ENCODE results near the gene KRTAP10-6. TPM values are rescaled to one million over a fixed set of nuclear protein-coding genes. Genes with fewer than 3 reads are reported as not detected.

KRTAP10-6 gene, protein sequence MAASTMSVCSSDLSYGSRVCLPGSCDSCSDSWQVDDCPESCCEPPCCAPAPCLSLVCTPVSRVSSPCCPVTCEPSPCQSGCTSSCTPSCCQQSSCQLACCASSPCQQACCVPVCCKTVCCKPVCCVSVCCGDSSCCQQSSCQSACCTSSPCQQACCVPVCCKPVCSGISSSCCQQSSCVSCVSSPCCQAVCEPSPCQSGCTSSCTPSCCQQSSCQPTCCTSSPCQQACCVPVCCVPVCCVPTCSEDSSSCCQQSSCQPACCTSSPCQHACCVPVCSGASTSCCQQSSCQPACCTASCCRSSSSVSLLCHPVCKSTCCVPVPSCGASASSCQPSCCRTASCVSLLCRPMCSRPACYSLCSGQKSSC
- total RNA-seq (2022; extraction: Qiagen RNA extraction; ENCODE audit: low read depth) = not detected in 5 replicates

GRCh38 chr21:44592446-44593311 is at the start of gene KRTAP10-6:
Gene KRTAP10-6, minus strand, starts transcription at chr21:44592505. Its CDS starts 21 bp downstream, at chr21:44592484.

DNA sequence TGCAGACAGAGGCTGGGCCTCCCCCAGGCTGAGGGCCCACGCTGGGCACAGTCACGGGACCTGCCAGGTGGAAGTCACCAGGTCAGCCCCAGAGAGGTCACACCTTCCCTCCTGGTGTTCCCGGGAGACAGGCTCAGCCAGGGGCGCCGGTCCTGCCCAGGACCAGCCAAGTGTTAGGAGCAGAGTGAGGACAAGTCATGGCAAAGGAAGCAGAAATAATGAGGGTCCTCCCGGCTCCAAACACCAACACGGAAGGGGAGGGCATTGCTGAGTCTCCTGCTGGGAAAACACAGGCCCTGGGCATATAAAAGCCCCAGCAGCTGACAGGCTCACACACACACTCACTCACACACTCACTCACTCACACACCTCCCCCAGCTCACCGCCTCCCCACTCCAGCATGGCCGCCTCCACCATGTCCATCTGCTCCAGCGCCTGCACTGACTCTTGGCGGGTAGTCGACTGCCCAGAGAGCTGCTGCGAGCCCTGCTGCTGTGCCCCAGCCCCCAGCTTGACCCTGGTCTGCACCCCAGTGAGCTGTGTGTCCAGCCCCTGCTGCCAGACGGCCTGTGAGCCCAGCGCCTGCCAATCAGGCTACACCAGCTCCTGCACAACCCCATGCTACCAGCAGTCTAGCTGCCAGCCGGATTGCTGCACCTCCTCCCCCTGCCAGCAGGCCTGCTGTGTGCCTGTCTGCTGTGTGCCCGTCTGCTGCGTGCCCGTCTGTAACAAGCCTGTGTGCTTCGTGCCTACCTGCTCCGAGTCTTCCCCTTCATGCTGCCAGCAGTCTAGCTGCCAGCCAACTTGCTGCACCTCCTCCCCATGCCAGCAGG is 44.9 kb upstream of the KRTAP10-6 start, which contains the start of gene KRTAP10-10:
Gene KRTAP10-10, plus strand, starts transcription at position 339 of the 833 bp plus-strand sequence. Its CDS starts 62 bp downstream, at position 401.

DNA sequence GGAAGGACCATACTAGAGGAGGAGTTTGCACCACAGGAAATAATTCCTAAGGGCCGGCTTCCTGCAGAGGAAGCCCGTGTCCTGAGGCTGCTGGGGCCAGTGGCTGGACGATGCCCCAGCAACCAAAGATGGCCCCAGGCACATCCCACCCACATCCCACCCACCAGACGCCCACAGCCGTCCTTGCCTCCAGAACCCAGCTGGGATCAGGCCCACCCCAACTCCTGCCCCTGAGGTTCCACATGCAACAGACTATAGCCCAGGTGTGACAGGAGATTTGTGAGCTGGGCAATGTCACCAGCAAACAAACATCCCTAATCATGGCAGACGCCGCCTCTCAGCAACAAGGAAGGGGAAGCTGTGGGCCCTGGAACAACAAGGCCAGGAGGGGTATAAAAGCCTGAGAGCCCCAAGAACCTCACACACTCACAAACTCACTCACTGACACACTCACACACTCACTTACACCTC is 34.4 kb upstream of the KRTAP10-6 start, which contains the start of gene KRTAP10-9:
Gene KRTAP10-9, plus strand, starts transcription at position 421 of the 471 bp plus-strand sequence. CDS start 79 bp downstream, outside the sequence.

GRCh38 chr21:44612029-44612486 is 19.8 kb upstream of the KRTAP10-6 start, which contains the start of gene KRTAP10-8:
Gene KRTAP10-8, plus strand, starts transcription at chr21:44612079. Its CDS starts 22 bp downstream, at chr21:44612101.

GRCh38 chr21:44600118-44600978 is 8.0 kb upstream of the KRTAP10-6 start, which contains the start of gene KRTAP10-7:
Gene KRTAP10-7, plus strand, starts transcription at chr21:44600597. Its CDS starts 25 bp downstream, at chr21:44600622.

DNA sequence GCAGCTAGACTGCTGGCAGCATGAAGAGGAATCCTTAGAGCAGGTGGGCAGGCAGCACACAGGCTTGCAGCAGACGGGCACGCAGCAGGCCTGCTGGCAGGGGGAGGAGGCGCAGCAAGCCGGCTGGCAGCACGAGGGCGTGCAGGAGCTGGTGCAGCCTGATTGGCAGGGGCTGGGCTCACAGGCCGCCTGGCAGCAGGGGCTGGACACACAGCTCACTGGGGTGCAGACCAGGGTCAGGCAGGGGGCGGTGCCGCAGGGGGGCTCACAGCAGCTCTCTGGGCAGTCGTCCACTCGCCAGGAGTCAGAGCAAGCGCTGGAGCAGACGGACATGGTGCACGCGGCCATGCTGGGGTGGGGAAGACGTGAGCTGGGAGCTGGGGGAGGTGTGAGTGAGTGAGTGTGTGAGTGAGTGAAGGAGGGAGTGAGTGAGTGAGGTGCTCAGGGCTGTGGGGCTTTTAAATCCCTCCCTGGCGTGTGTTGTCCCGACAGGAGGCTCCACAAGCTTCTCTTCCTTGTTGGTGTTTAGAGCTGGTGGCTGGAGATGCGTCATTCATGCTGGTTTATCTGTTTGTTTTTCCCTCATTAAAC is 12.0 kb downstream of the KRTAP10-6 start, which contains the start of gene KRTAP10-5:
Gene KRTAP10-5, minus strand, starts transcription at position 374 of the 591 bp plus-strand sequence. Its CDS starts 26 bp downstream, at position 348.

GRCh38 chr21:44573630-44574456 is 18.5 kb downstream of the KRTAP10-6 start, which contains the start of gene KRTAP10-4:
Gene KRTAP10-4, plus strand, starts transcription at chr21:44573729. Its CDS starts 30 bp downstream, at chr21:44573759.

DNA sequence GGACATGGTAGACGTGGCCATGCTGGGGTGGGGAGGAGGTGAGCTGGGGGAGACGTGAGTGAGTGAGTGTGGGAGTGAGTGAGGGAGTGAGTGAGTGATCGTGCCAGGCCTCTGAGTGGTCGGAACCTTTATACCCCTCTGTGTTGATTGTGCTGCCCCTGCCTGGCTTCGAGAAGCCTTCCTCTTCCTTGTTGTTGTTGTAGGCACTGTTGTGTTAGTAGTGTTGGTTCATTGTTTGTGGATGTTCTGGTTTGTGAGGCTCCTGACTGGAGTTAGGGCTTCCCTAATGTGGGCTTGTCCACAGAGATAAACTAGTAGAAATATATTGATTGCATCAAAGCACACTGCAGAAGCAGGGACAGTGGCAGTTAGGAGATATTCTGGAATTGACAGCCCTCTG is 33.6 kb downstream of the KRTAP10-6 start, which contains the start of gene KRTAP10-3:
Gene KRTAP10-3, minus strand, starts transcription at position 101 of the 400 bp plus-strand sequence. Its CDS starts 80 bp downstream, at position 21.

DNA sequence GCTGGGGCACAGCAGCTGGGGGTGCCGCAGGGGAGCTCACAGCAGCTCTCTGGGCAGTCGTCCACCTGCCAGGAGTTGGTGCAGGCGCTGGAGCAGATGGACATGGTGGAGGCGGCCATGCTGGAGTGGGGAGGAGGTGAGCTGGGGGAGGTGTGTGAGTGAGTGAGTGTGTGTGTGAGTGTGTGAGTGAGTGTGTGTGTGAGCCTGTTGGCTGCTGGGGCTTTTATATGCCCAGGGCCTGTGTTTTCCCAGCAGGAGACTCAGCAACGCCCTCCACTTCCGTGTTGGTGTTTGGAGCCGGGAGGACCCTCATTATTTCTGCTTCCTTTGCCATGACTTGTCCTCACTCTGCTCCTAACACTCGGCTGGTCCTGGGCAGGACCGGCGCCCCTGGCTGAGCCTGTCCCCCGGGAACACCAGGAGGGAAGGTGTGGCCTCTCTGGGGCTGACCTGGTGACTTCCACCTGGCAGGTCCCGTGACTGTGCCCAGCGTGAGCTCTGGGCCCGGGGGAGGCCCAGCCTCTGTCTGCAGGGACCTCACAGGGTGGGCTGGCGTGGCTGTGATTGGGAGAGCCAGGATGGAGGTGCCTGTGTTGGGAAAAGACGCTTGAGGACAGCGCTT is 40.9 kb downstream of the KRTAP10-6 start, which contains the start of gene KRTAP10-2:
Gene KRTAP10-2, minus strand, starts transcription at position 166 of the 622 bp plus-strand sequence. Its CDS starts 47 bp downstream, at position 119.

Other genes starting within 250 kb of the KRTAP10-6 start
- gene TRPM2, start 238.9 kb downstream of the KRTAP10-6 start, total RNA-seq (2022; extraction: Qiagen RNA extraction; ENCODE audit: low read depth) = 5.2 to 10.6 TPM (median 8.9 TPM) in 5 replicates
- gene LRRC3, start 137.0 kb downstream of the KRTAP10-6 start, total RNA-seq (2022; extraction: Qiagen RNA extraction; ENCODE audit: low read depth) = 1.0 to 2.1 TPM (median 1.6 TPM) in 5 replicates
- not detected in 5 replicates for gene KRTAP10-1, start 52.3 kb downstream of the KRTAP10-6 start, total RNA-seq (2022; extraction: Qiagen RNA extraction; ENCODE audit: low read depth)
- not detected in 5 replicates for gene KRTAP10-2, start 41.0 kb downstream of the KRTAP10-6 start, total RNA-seq (2022; extraction: Qiagen RNA extraction; ENCODE audit: low read depth)
- gene KRTAP10-3, start 33.7 kb downstream of the KRTAP10-6 start, total RNA-seq (2022; extraction: Qiagen RNA extraction; ENCODE audit: low read depth) = not detected in 5 replicates
- not detected in 5 replicates for gene KRTAP10-4, start 18.8 kb downstream of the KRTAP10-6 start, total RNA-seq (2022; extraction: Qiagen RNA extraction; ENCODE audit: low read depth)
- gene KRTAP10-5, start 11.9 kb downstream of the KRTAP10-6 start, total RNA-seq (2022; extraction: Qiagen RNA extraction; ENCODE audit: low read depth) = not detected in 5 replicates
- not detected in 5 replicates for gene KRTAP10-7, start 8.1 kb upstream of the KRTAP10-6 start, total RNA-seq (2022; extraction: Qiagen RNA extraction; ENCODE audit: low read depth)
- not detected in 5 replicates for gene KRTAP10-8, start 19.6 kb upstream of the KRTAP10-6 start, total RNA-seq (2022; extraction: Qiagen RNA extraction; ENCODE audit: low read depth)
- not detected in 5 replicates for gene KRTAP10-9, start 34.6 kb upstream of the KRTAP10-6 start, total RNA-seq (2022; extraction: Qiagen RNA extraction; ENCODE audit: low read depth)
- not detected in 5 replicates for gene KRTAP10-10, start 44.9 kb upstream of the KRTAP10-6 start, total RNA-seq (2022; extraction: Qiagen RNA extraction; ENCODE audit: low read depth)
- gene KRTAP10-11, start 53.9 kb upstream of the KRTAP10-6 start, total RNA-seq (2022; extraction: Qiagen RNA extraction; ENCODE audit: low read depth) = not detected in 5 replicates
- not detected in 5 replicates for gene KRTAP12-4, start 62.2 kb upstream of the KRTAP10-6 start, total RNA-seq (2022; extraction: Qiagen RNA extraction; ENCODE audit: low read depth)
- gene KRTAP12-3, start 65.4 kb upstream of the KRTAP10-6 start, total RNA-seq (2022; extraction: Qiagen RNA extraction; ENCODE audit: low read depth) = not detected in 5 replicates
- not detected in 5 replicates for gene KRTAP12-2, start 74.4 kb upstream of the KRTAP10-6 start, total RNA-seq (2022; extraction: Qiagen RNA extraction; ENCODE audit: low read depth)
- not detected in 5 replicates for gene KRTAP12-1, start 89.7 kb upstream of the KRTAP10-6 start, total RNA-seq (2022; extraction: Qiagen RNA extraction; ENCODE audit: low read depth)
- gene KRTAP10-12, start 104.7 kb upstream of the KRTAP10-6 start, total RNA-seq (2022; extraction: Qiagen RNA extraction; ENCODE audit: low read depth) = not detected in 5 replicates
- gene TSPEAR, start 119.1 kb upstream of the KRTAP10-6 start, total RNA-seq (2022; extraction: Qiagen RNA extraction; ENCODE audit: low read depth) = not detected in 5 replicates
- gene UBE2G2, start 209.3 kb upstream of the KRTAP10-6 start, total RNA-seq (2022; extraction: Qiagen RNA extraction; ENCODE audit: low read depth) = 29.2 to 37.0 TPM (median 35.4 TPM) in 5 replicates
- 43.1 to 72.9 TPM (median 70.5 TPM) in 5 replicates for gene SUMO3, start 225.6 kb upstream of the KRTAP10-6 start, total RNA-seq (2022; extraction: Qiagen RNA extraction; ENCODE audit: low read depth)

All from A549 treated with RU486 at 1 μM for 4 hours (cell line).